Chondrocyte (in vitro differentiated cells): ENCODE results near the gene NPSR1. TPM values are rescaled to one million over a fixed set of nuclear protein-coding genes. Genes with fewer than 3 reads are reported as not detected.
"Not testable (repeated sequence)": the region's sequence is repeated elsewhere in the genome, so short reads cannot be mapped to it uniquely, and the experiment has no call there.

ENCODE experiments used
- DNase-seq: peaks from one replicate; pipeline ENCODE4 v3.0.0; 2021; ENCODE audit warnings: mixed read lengths, low spot score
- H3K27ac Mint-ChIP-seq: one replicate; pipeline ENCODE4 v1.8.0; 2021; ENCODE audit warnings: mild to moderate bottlenecking, moderate library complexity, mixed read lengths; ENCODE audit not compliant: unreplicated experiment
- H3K27me3 Mint-ChIP-seq: 2 replicates; pipeline ENCODE4 v1.8.0; 2021; ENCODE audit warnings: low read depth, mixed read lengths
- H3K36me3 Mint-ChIP-seq: 2 replicates; pipeline ENCODE4 v1.8.0; 2021; ENCODE audit warnings: low read depth, mixed read lengths
- H3K4me1 Mint-ChIP-seq: 2 replicates; pipeline ENCODE4 v1.8.0; 2021; ENCODE audit warnings: low read depth, mild to moderate bottlenecking, mixed read lengths
- H3K4me3 Mint-ChIP-seq: one replicate; pipeline ENCODE4 v1.8.0; 2021; ENCODE audit warnings: mild to moderate bottlenecking, moderate library complexity, mixed read lengths; ENCODE audit not compliant: unreplicated experiment
- H3K9me3 Mint-ChIP-seq: 2 replicates; pipeline ENCODE4 v1.8.0; 2021; ENCODE audit warnings: low read depth, mixed read lengths
- total RNA-seq: library from RNA; stranded (reverse); gene quantifications from 3 replicates; pipeline ENCODE4 v1.2.1, GENCODE V29; 2021
- TF ChIP-seq, protein P1 (sequence below): fragments of 200-600 bp; sonication (generic); IDR thresholded peaks from 2 replicates; pipeline ENCODE4 v1.5.0; 2021; ENCODE audit warnings: antibody characterized with exemption, mild to moderate bottlenecking, moderate library complexity

The NPSR1 gene
- total RNA-seq, 1 donor from 2014 or later: not detected

DNA sequence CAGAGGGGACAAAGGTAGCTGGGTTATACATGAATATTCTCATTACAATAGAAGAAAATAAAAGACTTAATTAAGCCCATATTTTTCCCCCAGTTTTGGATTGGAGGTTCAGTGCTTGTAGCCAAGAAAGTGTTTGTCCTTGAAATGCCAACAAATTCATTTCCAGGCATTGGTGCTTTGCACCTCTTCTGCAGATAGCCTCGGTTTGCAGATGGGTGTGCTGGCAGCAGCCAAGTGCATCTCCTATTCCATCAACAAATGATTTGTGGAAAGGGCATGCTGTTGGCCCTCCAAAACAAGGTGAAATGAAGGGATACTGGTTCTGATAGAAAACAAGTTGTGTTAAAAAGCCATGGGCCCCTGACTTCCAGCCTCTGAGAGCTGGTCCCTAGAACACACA, 192.0 kb downstream of the NPSR1 start:
- no peaks in the 10 kb centered on the region for H3K36me3 Mint-ChIP-seq
- H3K27me3 Mint-ChIP-seq: no peaks in the 10 kb centered on the region
- H3K4me1 Mint-ChIP-seq: peaks cover 10% of the 10 kb centered on the region
- no peak for DNase-seq
- no peak overlapping the region for H3K27ac Mint-ChIP-seq
- no peaks in the 10 kb centered on the region for H3K9me3 Mint-ChIP-seq
- H3K4me3 Mint-ChIP-seq: no peak overlapping the region
- TF ChIP-seq, protein P1, sequence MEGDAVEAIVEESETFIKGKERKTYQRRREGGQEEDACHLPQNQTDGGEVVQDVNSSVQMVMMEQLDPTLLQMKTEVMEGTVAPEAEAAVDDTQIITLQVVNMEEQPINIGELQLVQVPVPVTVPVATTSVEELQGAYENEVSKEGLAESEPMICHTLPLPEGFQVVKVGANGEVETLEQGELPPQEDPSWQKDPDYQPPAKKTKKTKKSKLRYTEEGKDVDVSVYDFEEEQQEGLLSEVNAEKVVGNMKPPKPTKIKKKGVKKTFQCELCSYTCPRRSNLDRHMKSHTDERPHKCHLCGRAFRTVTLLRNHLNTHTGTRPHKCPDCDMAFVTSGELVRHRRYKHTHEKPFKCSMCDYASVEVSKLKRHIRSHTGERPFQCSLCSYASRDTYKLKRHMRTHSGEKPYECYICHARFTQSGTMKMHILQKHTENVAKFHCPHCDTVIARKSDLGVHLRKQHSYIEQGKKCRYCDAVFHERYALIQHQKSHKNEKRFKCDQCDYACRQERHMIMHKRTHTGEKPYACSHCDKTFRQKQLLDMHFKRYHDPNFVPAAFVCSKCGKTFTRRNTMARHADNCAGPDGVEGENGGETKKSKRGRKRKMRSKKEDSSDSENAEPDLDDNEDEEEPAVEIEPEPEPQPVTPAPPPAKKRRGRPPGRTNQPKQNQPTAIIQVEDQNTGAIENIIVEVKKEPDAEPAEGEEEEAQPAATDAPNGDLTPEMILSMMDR: no peak

DNA sequence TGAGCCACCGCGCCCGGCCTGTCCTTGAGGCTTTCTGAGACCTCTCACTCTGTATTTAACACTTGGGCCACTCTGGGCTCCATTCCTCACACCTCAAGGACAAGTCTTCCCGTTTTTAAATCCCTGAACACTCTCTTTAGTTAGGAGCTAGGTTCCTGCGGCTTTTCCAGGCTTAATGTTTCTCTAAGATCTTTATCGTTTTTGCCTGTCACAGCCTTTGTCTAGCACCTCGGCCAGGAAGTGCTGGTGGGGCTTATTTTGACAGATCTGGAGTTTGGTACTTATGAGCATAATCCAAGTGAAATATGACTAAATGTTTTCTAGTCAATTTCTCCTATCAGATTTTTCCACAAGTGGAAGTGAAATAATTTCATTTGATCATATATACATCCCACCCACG, 192.7 kb downstream of the NPSR1 start:
- Mint-ChIP-seq H3K27me3 (no peaks in the 10 kb centered on the region), H3K4me1 (peaks cover 10% of the 10 kb centered on the region), H3K9me3 (no peaks in the 10 kb centered on the region), H3K27ac (no peak overlapping the region), H3K4me3 (no peak overlapping the region), H3K36me3 (no peaks in the 10 kb centered on the region)
- TF ChIP-seq, protein P1: no peak
- no peak for DNase-seq

DNA sequence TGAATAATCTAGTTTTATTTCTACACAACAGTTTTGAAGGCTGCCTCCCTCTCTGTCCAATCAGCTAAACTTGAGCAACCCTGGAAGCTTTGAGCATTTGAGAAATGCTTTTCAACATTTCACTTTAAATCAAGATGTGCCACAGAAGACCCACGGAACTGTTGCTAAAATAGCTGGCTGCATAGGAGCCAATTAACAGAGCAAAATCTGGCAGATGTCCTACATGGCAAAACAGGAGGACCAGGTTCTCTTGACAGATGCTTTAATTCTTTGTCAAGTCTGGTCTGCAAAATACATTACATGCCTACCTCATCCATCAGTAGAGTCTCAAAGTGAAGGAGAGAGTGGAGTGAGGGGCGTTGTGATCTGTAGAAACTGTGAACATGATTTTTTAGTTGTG, 193.4 kb downstream of the NPSR1 start:
- Mint-ChIP-seq H3K4me3 (no peak overlapping the region), H3K27me3 (no peaks in the 10 kb centered on the region), H3K36me3 (no peaks in the 10 kb centered on the region), H3K4me1 (peaks cover 10% of the 10 kb centered on the region), H3K27ac (no peak overlapping the region), H3K9me3 (no peaks in the 10 kb centered on the region)
- no peak for DNase-seq
- TF ChIP-seq, protein P1: no peak

GRCh38 chr7:34858444-34858843, 200.4 kb downstream of the NPSR1 start:
- not testable (repeated sequence) for H3K4me1 Mint-ChIP-seq, H3K27ac Mint-ChIP-seq, DNase-seq, H3K27me3 Mint-ChIP-seq, H3K4me3 Mint-ChIP-seq, H3K36me3 Mint-ChIP-seq
- H3K9me3 Mint-ChIP-seq: peaks cover 11% of the 10 kb centered on the region

- not testable (repeated sequence) for H3K4me1 Mint-ChIP-seq, H3K36me3 Mint-ChIP-seq, H3K27ac Mint-ChIP-seq, H3K27me3 Mint-ChIP-seq, DNase-seq, H3K4me3 Mint-ChIP-seq
- peaks cover 11% of the 10 kb centered on the region for H3K9me3 Mint-ChIP-seq
These were observed 201.3 kb downstream of the NPSR1 start for GRCh38 chr7:34859281-34859680.

GRCh38 chr7:34866222-34866621, 208.2 kb downstream of the NPSR1 start:
- not testable (repeated sequence) for H3K27ac Mint-ChIP-seq, H3K4me3 Mint-ChIP-seq, H3K9me3 Mint-ChIP-seq, H3K36me3 Mint-ChIP-seq, H3K27me3 Mint-ChIP-seq, DNase-seq
- H3K4me1 Mint-ChIP-seq: peaks cover 12% of the 10 kb centered on the region

DNA sequence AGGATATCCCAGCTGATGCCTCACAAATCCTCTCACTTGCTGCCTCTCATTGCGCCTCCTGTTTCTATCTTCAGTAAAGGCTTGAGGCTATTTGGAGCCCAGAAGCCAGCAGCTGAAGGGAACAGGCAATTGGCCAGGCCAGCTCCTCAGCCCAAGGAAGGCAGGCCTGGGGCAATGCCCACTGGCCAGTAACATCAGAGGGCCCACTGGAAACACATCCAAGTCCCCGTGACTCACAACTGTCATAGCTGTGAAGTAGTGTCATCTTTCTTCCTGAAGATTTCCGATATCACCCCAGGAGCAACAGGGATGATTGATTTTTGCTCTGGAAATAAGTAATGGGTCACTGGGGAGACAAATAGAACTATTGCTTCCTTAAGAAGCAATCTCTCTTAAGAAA, 209.3 kb downstream of the NPSR1 start:
- H3K27me3 Mint-ChIP-seq, DNase-seq, H3K9me3 Mint-ChIP-seq, H3K27ac Mint-ChIP-seq, H3K36me3 Mint-ChIP-seq, H3K4me3 Mint-ChIP-seq: not testable (repeated sequence)
- peaks cover 12% of the 10 kb centered on the region for H3K4me1 Mint-ChIP-seq

DNA sequence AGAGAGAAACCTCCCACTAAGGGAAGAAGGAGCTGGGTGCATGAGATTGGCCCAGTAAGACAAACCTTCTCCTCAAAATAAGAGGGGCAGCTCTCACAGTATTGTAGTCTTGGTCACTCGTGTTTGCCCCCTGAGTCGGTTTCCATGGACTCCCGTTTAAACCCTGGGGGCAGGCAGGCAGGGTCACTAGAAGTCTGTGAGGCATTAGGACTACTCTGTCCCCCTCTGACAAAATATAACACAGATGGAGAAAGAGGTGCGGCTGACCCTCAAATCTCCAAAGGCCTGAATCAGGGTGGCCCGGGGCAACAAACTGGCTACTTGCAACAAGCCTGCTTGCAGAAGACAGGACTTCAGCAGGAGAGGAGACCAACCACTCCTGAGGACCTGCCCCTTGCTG, 210.6 kb downstream of the NPSR1 start:
- not testable (repeated sequence) for H3K36me3 Mint-ChIP-seq, H3K9me3 Mint-ChIP-seq, H3K27me3 Mint-ChIP-seq, H3K27ac Mint-ChIP-seq, H3K4me3 Mint-ChIP-seq, DNase-seq
- H3K4me1 Mint-ChIP-seq: peaks cover 12% of the 10 kb centered on the region
